Measurements from ENCODE around the gene PABPC1L.

- TF ChIP-seq CTCF (IDR thresholded peaks at IDR 0.05) (no peak), JUNB (IDR thresholded peaks at IDR 0.05) (no peak), ESRRA (IDR thresholded peaks at IDR 0.05; ENCODE audit: borderline replicate concordance, low read length) (no peak), KDM1A (IDR thresholded peaks at IDR 0.05; ENCODE audit: low read depth) (no peak), CHD2 (IDR thresholded peaks at IDR 0.05; ENCODE audit: low read length, partially characterized antibody) (no peak), KDM5A (IDR thresholded peaks at IDR 0.05) (no peak), POLR2A (IDR thresholded peaks at IDR 0.05; ENCODE audit: low read length) (no peak), JUN (IDR thresholded peaks at IDR 0.05) (no peak), MAFK (IDR thresholded peaks at IDR 0.05; ENCODE audit: partially characterized antibody) (no peak), CBX2 (IDR thresholded peaks at IDR 0.05; ENCODE audit: borderline replicate concordance, low read depth) (no peak)
These were observed 38.2 kb downstream of the PABPC1L start for GRCh38 chr20:44948107-44948506.

Data from A549 (cell line).